MCF 10A (cell line): ENCODE measurements around the gene USP7. TPM values are rescaled to one million over a fixed set of nuclear protein-coding genes. Genes with fewer than 3 reads are reported as not detected.

Source experiments
- BruUV-seq: library from RNA; stranded (reverse); fragments of 400-500 nt; replicated peaks from 2 replicates; lab custom pipeline; 2021; lab: Mats Ljungman, UMichigan
- CTCF ChIA-PET: fragments of 300-600 bp; sonication (Branson Sonifier 250); formaldehyde crosslinking; extraction: SDS; loops from one replicate; lab custom pipeline; 2021; ENCODE audit warnings: antibody characterized with exemption, inconsistent platforms; lab: Yijun Ruan, JAX
- POLR2A ChIA-PET: fragments of 300-600, 350-650 bp; sonication (Branson Sonifier 250); formaldehyde crosslinking; extraction: SDS; loops from one replicate; lab custom pipeline; 2020; ENCODE audit warnings: antibody characterized with exemption, inconsistent platforms; lab: Yijun Ruan, JAX
- DNase-seq: peaks from one replicate; pipeline ENCODE4 v3.0.0-alpha.2; 2018; ENCODE audit not compliant: unreplicated experiment
- H3K27ac Mint-ChIP-seq: one replicate; pipeline ENCODE4 v1.8.0; 2022; ENCODE audit warnings: mild to moderate bottlenecking, low read depth, mixed read lengths; ENCODE audit not compliant: unreplicated experiment
- H3K27me3 Mint-ChIP-seq: one replicate; pipeline ENCODE4 v1.8.0; 2022; ENCODE audit warnings: mixed read lengths; ENCODE audit not compliant: insufficient read depth, unreplicated experiment
- H3K36me3 Mint-ChIP-seq: one replicate; pipeline ENCODE4 v1.8.0; 2022; ENCODE audit warnings: mild to moderate bottlenecking, moderate library complexity, mixed read lengths; ENCODE audit not compliant: insufficient read depth, unreplicated experiment
- H3K4me1 Mint-ChIP-seq: one replicate; pipeline ENCODE4 v1.8.0; 2022; ENCODE audit warnings: mixed read lengths; ENCODE audit not compliant: insufficient read depth, unreplicated experiment
- H3K4me3 Mint-ChIP-seq: one replicate; pipeline ENCODE4 v1.8.0; 2022; ENCODE audit warnings: mild to moderate bottlenecking, moderate library complexity, mixed read lengths; ENCODE audit not compliant: unreplicated experiment
- H3K9me3 Mint-ChIP-seq: one replicate; pipeline ENCODE4 v1.8.0; 2022; ENCODE audit warnings: mixed read lengths; ENCODE audit not compliant: unreplicated experiment
- CTCF ChIP-seq: fragments of 200-600 bp; IDR thresholded peaks from one replicate; pipeline ENCODE4 v1.8.0; 2022; ENCODE audit warnings: antibody characterized with exemption, mild to moderate bottlenecking; ENCODE audit not compliant: unreplicated experiment
- intact Hi-C: fragments of 100-400 bp; cut with micrococcal nuclease; formaldehyde crosslinking; loops from 2 replicates; pipeline ENCODE4 v1.14.1; 2022
- total RNA-seq: library from RNA; stranded (reverse); gene quantifications from 2 replicates; pipeline ENCODE4 v1.2.3, GENCODE V29; 2022

USP7 gene
- total RNA-seq, 1 experiment from 2014 or later: 108 TPM

DNA sequence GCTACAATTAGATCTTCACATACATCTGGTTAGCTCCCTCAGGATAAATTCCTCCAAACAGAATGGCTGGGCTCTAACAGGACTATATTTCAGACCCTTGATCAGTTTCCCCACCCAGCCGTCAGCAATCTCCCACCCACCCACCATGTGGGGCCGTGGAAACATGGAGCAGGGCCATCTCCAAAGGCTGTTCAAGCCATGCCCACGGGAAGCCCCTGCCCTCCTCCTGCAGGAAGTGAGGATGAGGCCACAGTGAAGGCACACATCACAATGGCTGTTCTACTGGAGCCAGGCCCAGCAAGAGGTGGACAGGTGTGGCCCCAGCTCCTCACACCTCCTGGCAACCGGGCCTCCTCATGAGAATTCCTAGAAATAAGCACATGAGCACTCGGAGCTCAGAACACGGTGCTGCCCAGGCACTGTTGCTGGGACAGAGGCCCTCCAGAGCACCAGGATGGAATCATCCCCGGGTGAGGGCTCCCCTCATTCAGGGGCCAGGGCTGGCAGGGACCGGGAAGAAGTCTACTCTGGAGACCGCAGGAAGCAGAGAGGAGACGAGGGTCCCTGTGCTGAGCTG is 81.6 kb downstream of the USP7 start, which contains the start of gene LITAFD:
LITAFD (plus strand) TSS at position 311 of the 577 bp plus-strand sequence. CDS start 2,005 bp downstream, outside the sequence.
- TF ChIP-seq CTCF: no peak
- H3K36me3 Mint-ChIP-seq: peaks cover 9% of the 10 kb centered on the region
- no peak for DNase-seq
- H3K4me1 Mint-ChIP-seq: peaks cover 32% of the 10 kb centered on the region
- no peaks in the 10 kb centered on the region for H3K27me3 Mint-ChIP-seq
- intact Hi-C loops: loop anchor here (10.0 kb wide), 1 partner anchor 253 kb away; no protein-coding TSS in a partner anchor
- BruUV-seq: no TSS peak
- H3K27ac Mint-ChIP-seq: no peak within 1 kb of the TSS
- no peak within 1 kb of the TSS for H3K4me3 Mint-ChIP-seq
- no peaks in the 10 kb centered on the region for H3K9me3 Mint-ChIP-seq
- CTCF ChIA-PET: interaction anchor here (0.7 to 5.5 kb wide), 12 partner anchors 9 to 315 kb away, joined by 3 to 56 read pairs (median 15); partner anchors contain the start of gene CARHSP1
- POLR2A ChIA-PET: interaction anchor here (0.6 kb wide), 1 partner anchor 82 kb away, joined by 5 read pairs; no protein-coding TSS in a partner anchor

- POLR2A ChIA-PET: interaction anchor here (0.6 to 1.8 kb wide), 3 partner anchors 10 to 146 kb away, joined by 3 to 14 read pairs (median 3); partner anchors contain the start of gene CARHSP1
- DNase-seq: no peak
- no peak overlapping the region for H3K4me3 Mint-ChIP-seq
- peaks cover 23% of the 10 kb centered on the region for H3K4me1 Mint-ChIP-seq
- intact Hi-C loops: loop anchor here (1.0 to 10.0 kb wide), 4 partner anchors 84 to 314 kb away; partner anchors contain the start of genes PMM2 and TMEM186
- H3K27me3 Mint-ChIP-seq: no peaks in the 10 kb centered on the region
- no peaks in the 10 kb centered on the region for H3K9me3 Mint-ChIP-seq
- H3K36me3 Mint-ChIP-seq: peaks cover 6% of the 10 kb centered on the region
- H3K27ac Mint-ChIP-seq: no peak overlapping the region
- CTCF ChIA-PET: interaction anchor here (0.7 to 5.5 kb wide), 31 partner anchors 10 to 314 kb away, joined by 3 to 56 read pairs (median 6); partner anchors contain the start of genes CARHSP1 and PMM2
- TF ChIP-seq CTCF: no peak
- no TSS peak for BruUV-seq
Observed at GRCh38 chr16:8880839-8881510, 82.7 kb downstream of the USP7 start.

- DNase-seq: peak; percentile 84
- no peaks in the 10 kb centered on the region for H3K27me3 Mint-ChIP-seq
- peaks cover 4% of the 10 kb centered on the region for H3K36me3 Mint-ChIP-seq
- H3K9me3 Mint-ChIP-seq: no peaks in the 10 kb centered on the region
- intact Hi-C loops: no loop called here
- POLR2A ChIA-PET: interaction anchor here (0.6 to 1.3 kb wide), 4 partner anchors 10 to 214 kb away, joined by 3 to 8 read pairs (median 3); partner anchors contain the start of gene CARHSP1
- TF ChIP-seq CTCF: no peak
- BruUV-seq: no TSS peak
- H3K4me3 Mint-ChIP-seq: no peak overlapping the region
- peak overlapping the region; percentile 25 for H3K27ac Mint-ChIP-seq
- CTCF ChIA-PET: interaction anchor here (0.5 to 5.5 kb wide), 7 partner anchors 12 to 1935 kb away, joined by 3 to 56 read pairs (median 15); no protein-coding TSS in a partner anchor
- H3K4me1 Mint-ChIP-seq: peaks cover 12% of the 10 kb centered on the region
Observed at GRCh38 chr16:8878523-8878911, 85.2 kb downstream of the USP7 start.
